ENCODE results near the gene MTMR3.
"Not testable (repeated sequence)": the region's sequence is repeated elsewhere in the genome, so short reads cannot be mapped to it uniquely, and the experiment has no call there.

Gene MTMR3

GRCh38 chr22:29972121-29972520 is 89.1 kb downstream of the MTMR3 start:
- H3K36me3 ChIP-seq (ENCODE audit: control insufficient read depth in 1 of 2, insufficient read depth in 2 of 2, low read length in 2 of 2), result no peaks in the 10 kb centered on the region
- no peaks in the 10 kb centered on the region for H3K9me3 ChIP-seq (ENCODE audit: control insufficient read depth in 1 of 2, low read length in 2 of 2)
- H3K4me3 ChIP-seq (ENCODE audit: low read depth in 1 of 2, low read length in 2 of 2), result no peak overlapping the region
- H3K27ac ChIP-seq (ENCODE audit: low read length), result no peak overlapping the region
- peaks cover 11 to 14% of the 10 kb centered on the region in 2 donors for H3K4me1 ChIP-seq (ENCODE audit: control insufficient read depth in 1 of 2, insufficient read depth in 2 of 2, low read length in 2 of 2)
- H3K27me3 ChIP-seq (ENCODE audit: low read depth, low read length), result no peaks in the 10 kb centered on the region

GRCh38 chr22:29973269-29973668 is 90.3 kb downstream of the MTMR3 start:
- no peaks in the 10 kb centered on the region for H3K9me3 ChIP-seq (ENCODE audit: control insufficient read depth in 1 of 2, low read length in 2 of 2)
- H3K27me3 ChIP-seq (ENCODE audit: low read depth, low read length), result no peaks in the 10 kb centered on the region
- H3K4me1 ChIP-seq (ENCODE audit: control insufficient read depth in 1 of 2, insufficient read depth in 2 of 2, low read length in 2 of 2), result peaks cover 11 to 14% of the 10 kb centered on the region in 2 donors
- H3K27ac ChIP-seq (ENCODE audit: low read length), result no peak overlapping the region
- H3K36me3 ChIP-seq (ENCODE audit: control insufficient read depth in 1 of 2, insufficient read depth in 2 of 2, low read length in 2 of 2), result no peaks in the 10 kb centered on the region
- no peak overlapping the region for H3K4me3 ChIP-seq (ENCODE audit: low read depth in 1 of 2, low read length in 2 of 2)

- not testable (repeated sequence) for H3K36me3 ChIP-seq (ENCODE audit: control insufficient read depth in 1 of 2, insufficient read depth in 2 of 2, low read length in 2 of 2); H3K9me3 ChIP-seq (ENCODE audit: control insufficient read depth in 1 of 2, low read length in 2 of 2); H3K27me3 ChIP-seq (ENCODE audit: low read depth, low read length); H3K27ac ChIP-seq (ENCODE audit: low read length); H3K4me3 ChIP-seq (ENCODE audit: low read depth in 1 of 2, low read length in 2 of 2)
- peaks cover 11 to 14% of the 10 kb centered on the region in 2 donors for H3K4me1 ChIP-seq (ENCODE audit: control insufficient read depth in 1 of 2, insufficient read depth in 2 of 2, low read length in 2 of 2)
These were observed 90.7 kb downstream of the MTMR3 start for GRCh38 chr22:29973680-29974079.

- Histone ChIP-seq H3K4me3 (ENCODE audit: low read depth in 1 of 2, low read length in 2 of 2) (no peak overlapping the region), H3K27ac (ENCODE audit: low read length) (no peak overlapping the region), H3K27me3 (ENCODE audit: low read depth, low read length) (no peaks in the 10 kb centered on the region), H3K9me3 (ENCODE audit: control insufficient read depth in 1 of 2, low read length in 2 of 2) (no peaks in the 10 kb centered on the region), H3K36me3 (ENCODE audit: control insufficient read depth in 1 of 2, insufficient read depth in 2 of 2, low read length in 2 of 2) (peaks cover 4 to 5% of the 10 kb centered on the region in 2 donors), H3K4me1 (ENCODE audit: control insufficient read depth in 1 of 2, insufficient read depth in 2 of 2, low read length in 2 of 2) (peaks cover 9 to 26% of the 10 kb centered on the region in 2 donors)
These were observed 92.5 kb downstream of the MTMR3 start for GRCh38 chr22:29975494-29975893.

- Histone ChIP-seq H3K27me3 (ENCODE audit: low read depth, low read length) (no peaks in the 10 kb centered on the region), H3K27ac (ENCODE audit: low read length) (no peak overlapping the region), H3K9me3 (ENCODE audit: control insufficient read depth in 1 of 2, low read length in 2 of 2) (no peaks in the 10 kb centered on the region), H3K4me1 (ENCODE audit: control insufficient read depth in 1 of 2, insufficient read depth in 2 of 2, low read length in 2 of 2) (peaks cover 4 to 21% of the 10 kb centered on the region in 2 donors), H3K4me3 (ENCODE audit: low read depth in 1 of 2, low read length in 2 of 2) (no peak overlapping the region), H3K36me3 (ENCODE audit: control insufficient read depth in 1 of 2, insufficient read depth in 2 of 2, low read length in 2 of 2) (peaks cover 4 to 5% of the 10 kb centered on the region in 2 donors)
These were observed 94.1 kb downstream of the MTMR3 start for GRCh38 chr22:29977107-29977506.

GRCh38 chr22:29979777-29980321 is 96.9 kb downstream of the MTMR3 start:
- Histone ChIP-seq H3K27ac (ENCODE audit: low read length) (no peak overlapping the region), H3K9me3 (ENCODE audit: control insufficient read depth in 1 of 2, low read length in 2 of 2) (no peaks in the 10 kb centered on the region), H3K4me1 (ENCODE audit: control insufficient read depth in 1 of 2, insufficient read depth in 2 of 2, low read length in 2 of 2) (peaks cover 0 to 12% of the 10 kb centered on the region in 2 donors), H3K27me3 (ENCODE audit: low read depth, low read length) (no peaks in the 10 kb centered on the region), H3K4me3 (ENCODE audit: low read depth in 1 of 2, low read length in 2 of 2) (no peak overlapping the region), H3K36me3 (ENCODE audit: control insufficient read depth in 1 of 2, insufficient read depth in 2 of 2, low read length in 2 of 2) (peaks cover 5 to 14% of the 10 kb centered on the region in 2 donors)

- H3K27me3 ChIP-seq (ENCODE audit: low read depth, low read length), result no peaks in the 10 kb centered on the region
- H3K9me3 ChIP-seq (ENCODE audit: control insufficient read depth in 1 of 2, low read length in 2 of 2), result no peaks in the 10 kb centered on the region
- peaks cover 5 to 21% of the 10 kb centered on the region in 2 donors for H3K36me3 ChIP-seq (ENCODE audit: control insufficient read depth in 1 of 2, insufficient read depth in 2 of 2, low read length in 2 of 2)
- H3K27ac ChIP-seq (ENCODE audit: low read length), result no peak overlapping the region
- H3K4me3 ChIP-seq (ENCODE audit: low read depth in 1 of 2, low read length in 2 of 2), result no peak overlapping the region
- H3K4me1 ChIP-seq (ENCODE audit: control insufficient read depth in 1 of 2, insufficient read depth in 2 of 2, low read length in 2 of 2), result peaks cover 0 to 12% of the 10 kb centered on the region in 2 donors
These were observed 100.4 kb downstream of the MTMR3 start for GRCh38 chr22:29983296-29983917.

GRCh38 chr22:29985912-29986311 is 102.9 kb downstream of the MTMR3 start:
- no peaks in the 10 kb centered on the region for H3K4me1 ChIP-seq (ENCODE audit: control insufficient read depth in 1 of 2, insufficient read depth in 2 of 2, low read length in 2 of 2)
- no peaks in the 10 kb centered on the region for H3K27me3 ChIP-seq (ENCODE audit: low read depth, low read length)
- no peak overlapping the region for H3K27ac ChIP-seq (ENCODE audit: low read length)
- H3K9me3 ChIP-seq (ENCODE audit: control insufficient read depth in 1 of 2, low read length in 2 of 2), result no peaks in the 10 kb centered on the region
- peaks cover 0 to 19% of the 10 kb centered on the region in 2 donors for H3K36me3 ChIP-seq (ENCODE audit: control insufficient read depth in 1 of 2, insufficient read depth in 2 of 2, low read length in 2 of 2)
- no peak overlapping the region for H3K4me3 ChIP-seq (ENCODE audit: low read depth in 1 of 2, low read length in 2 of 2)

- no peaks in the 10 kb centered on the region for H3K4me1 ChIP-seq (ENCODE audit: control insufficient read depth in 1 of 2, insufficient read depth in 2 of 2, low read length in 2 of 2)
- H3K36me3 ChIP-seq (ENCODE audit: control insufficient read depth in 1 of 2, insufficient read depth in 2 of 2, low read length in 2 of 2), result peaks cover 6 to 29% of the 10 kb centered on the region in 2 donors
- no peaks in the 10 kb centered on the region for H3K9me3 ChIP-seq (ENCODE audit: control insufficient read depth in 1 of 2, low read length in 2 of 2)
- no peak overlapping the region for H3K4me3 ChIP-seq (ENCODE audit: low read depth in 1 of 2, low read length in 2 of 2)
- H3K27me3 ChIP-seq (ENCODE audit: low read depth, low read length), result no peaks in the 10 kb centered on the region
- no peak overlapping the region for H3K27ac ChIP-seq (ENCODE audit: low read length)
These were observed 104.2 kb downstream of the MTMR3 start for GRCh38 chr22:29987137-29987536.

- Histone ChIP-seq H3K9me3 (ENCODE audit: control insufficient read depth in 1 of 2, low read length in 2 of 2) (no peaks in the 10 kb centered on the region), H3K27ac (ENCODE audit: low read length) (no peak overlapping the region), H3K4me1 (ENCODE audit: control insufficient read depth in 1 of 2, insufficient read depth in 2 of 2, low read length in 2 of 2) (no peaks in the 10 kb centered on the region), H3K27me3 (ENCODE audit: low read depth, low read length) (no peaks in the 10 kb centered on the region), H3K4me3 (ENCODE audit: low read depth in 1 of 2, low read length in 2 of 2) (no peak overlapping the region), H3K36me3 (ENCODE audit: control insufficient read depth in 1 of 2, insufficient read depth in 2 of 2, low read length in 2 of 2) (peaks cover 9 to 38% of the 10 kb centered on the region in 2 donors)
These were observed 105.7 kb downstream of the MTMR3 start for GRCh38 chr22:29988719-29989118.

GRCh38 chr22:29989446-29989845 is 106.5 kb downstream of the MTMR3 start:
- Histone ChIP-seq H3K36me3 (ENCODE audit: control insufficient read depth in 1 of 2, insufficient read depth in 2 of 2, low read length in 2 of 2) (peaks cover 9 to 36% of the 10 kb centered on the region in 2 donors), H3K4me3 (ENCODE audit: low read depth in 1 of 2, low read length in 2 of 2) (no peak overlapping the region), H3K27ac (ENCODE audit: low read length) (no peak overlapping the region), H3K4me1 (ENCODE audit: control insufficient read depth in 1 of 2, insufficient read depth in 2 of 2, low read length in 2 of 2) (no peaks in the 10 kb centered on the region), H3K9me3 (ENCODE audit: control insufficient read depth in 1 of 2, low read length in 2 of 2) (no peaks in the 10 kb centered on the region), H3K27me3 (ENCODE audit: low read depth, low read length) (no peaks in the 10 kb centered on the region)
